HG02885 (cell line): ENCODE results near the gene HOXA7.

Experiments
- ATAC-seq: cut with Tn5 transposase; IDR thresholded peaks from one replicate; pipeline ENCODE4 v1.9.1; 2021; ENCODE audit warnings: mild to moderate bottlenecking; ENCODE audit not compliant: unreplicated experiment, poor library complexity

Gene HOXA7

GRCh38 chr7:27172315-27172774, 15.9 kb upstream of the HOXA7 start:
- no peak for ATAC-seq

GRCh38 chr7:27171637-27172314, 15.3 kb upstream of the HOXA7 start:
- ATAC-seq: no peak

GRCh38 chr7:27171325-27171636, 14.8 kb upstream of the HOXA7 start:
- no peak for ATAC-seq

GRCh38 chr7:27170426-27171324, 14.2 kb upstream of the HOXA7 start:
- ATAC-seq: no peak

GRCh38 chr7:27169658-27170425, 13.4 kb upstream of the HOXA7 start:
- ATAC-seq: no peak

GRCh38 chr7:27168265-27168947, 11.9 kb upstream of the HOXA7 start:
- no peak for ATAC-seq

- ATAC-seq: no peak
These were observed 11.4 kb upstream of the HOXA7 start for GRCh38 chr7:27167916-27168264.

GRCh38 chr7:27166531-27167505, 10.3 kb upstream of the HOXA7 start:
- no peak for ATAC-seq

GRCh38 chr7:27165996-27166530, 9.6 kb upstream of the HOXA7 start:
- no peak for ATAC-seq

GRCh38 chr7:27165089-27165995, 8.9 kb upstream of the HOXA7 start, which contains the start of gene HOXA9:
TSS of gene HOXA9 (minus strand) at chr7:27165537. CDS start at chr7:27165457, 80 bp downstream.
- ATAC-seq: no peak

GRCh38 chr7:27164367-27165088, 8.1 kb upstream of the HOXA7 start:
- ATAC-seq: no peak

GRCh38 chr7:27164045-27164366, 7.5 kb upstream of the HOXA7 start:
- ATAC-seq: no peak

- ATAC-seq: no peak
These were observed 7.0 kb upstream of the HOXA7 start for GRCh38 chr7:27163288-27164044.

GRCh38 chr7:27162561-27163287, 6.2 kb upstream of the HOXA7 start:
- ATAC-seq: no peak

GRCh38 chr7:27161721-27162560, 5.5 kb upstream of the HOXA7 start:
- no peak for ATAC-seq
